HT-29 (cell line): Measurements from ENCODE around the gene ALDH1B1. TPM values are rescaled to one million over a fixed set of nuclear protein-coding genes. Genes with fewer than 3 reads are reported as not detected.

Experiments used
- DNase-seq: peaks from one replicate; pipeline ENCODE4 v3.0.0-alpha.2; 2015; ENCODE audit warnings: low spot score
- total RNA-seq: library from RNA; depleted of rRNA; stranded (reverse); fragments of >200 nt; shearing (Covaris generic); gene quantifications from 2 replicates; pipeline ENCODE4 v1.2.3, GENCODE V29; 2014; rRNA removed

Gene ALDH1B1
- total RNA-seq, 1 experiment from 2014 or later: 16.0 TPM

GRCh38 chr9:38439916-38440301 lies 47.4 kb downstream of the ALDH1B1 start:
- DNase-seq: no peak

- no peak for DNase-seq
Measured at GRCh38 chr9:38440516-38440915, 48.0 kb downstream of the ALDH1B1 start.

- DNase-seq: no peak
Measured at GRCh38 chr9:38441347-38442085, 49.0 kb downstream of the ALDH1B1 start.

- no peak for DNase-seq
Measured at GRCh38 chr9:38442473-38443096, 50.1 kb downstream of the ALDH1B1 start.

DNA sequence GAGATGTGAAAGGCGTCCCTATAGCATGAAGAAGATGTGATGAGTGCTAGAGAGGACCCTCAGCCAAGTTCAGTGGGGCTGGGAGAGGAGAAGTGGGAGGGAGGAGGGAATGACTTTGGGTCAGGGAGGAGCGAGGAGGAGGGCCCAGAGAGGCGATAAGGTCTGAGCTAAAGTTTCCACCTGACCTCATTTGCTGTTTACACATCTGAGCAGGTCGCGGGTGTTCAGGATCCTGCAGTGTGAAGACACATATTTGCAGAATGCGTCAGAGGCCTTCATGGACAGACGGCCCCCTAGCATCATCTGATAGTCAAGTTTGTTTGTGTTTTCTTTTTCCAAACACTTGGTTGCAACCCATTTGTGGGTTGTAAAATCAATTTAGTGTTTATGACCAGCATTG lies 50.7 kb downstream of the ALDH1B1 start:
- DNase-seq: peak; percentile 27

DNA sequence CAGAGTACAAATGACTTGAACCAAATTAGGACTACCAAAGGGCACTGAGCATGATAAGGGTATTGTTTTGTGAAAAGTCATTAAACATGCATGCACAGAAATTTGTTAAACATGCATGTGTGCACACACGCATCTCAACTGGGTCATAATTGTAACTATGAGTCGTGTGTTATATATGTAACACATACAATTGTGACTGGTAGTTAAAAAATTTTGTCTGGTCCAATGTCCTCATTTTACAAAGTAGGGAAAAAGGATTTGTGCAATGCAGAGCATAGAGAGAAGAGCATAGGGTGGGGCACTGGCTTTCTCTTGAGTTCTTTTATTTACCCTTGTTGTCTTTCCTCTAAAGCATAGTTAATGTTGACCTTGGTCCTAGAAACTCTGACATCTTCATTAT lies 51.1 kb downstream of the ALDH1B1 start:
- DNase-seq: no peak

GRCh38 chr9:38445154-38446043 lies 52.9 kb downstream of the ALDH1B1 start:
- no peak for DNase-seq

DNA sequence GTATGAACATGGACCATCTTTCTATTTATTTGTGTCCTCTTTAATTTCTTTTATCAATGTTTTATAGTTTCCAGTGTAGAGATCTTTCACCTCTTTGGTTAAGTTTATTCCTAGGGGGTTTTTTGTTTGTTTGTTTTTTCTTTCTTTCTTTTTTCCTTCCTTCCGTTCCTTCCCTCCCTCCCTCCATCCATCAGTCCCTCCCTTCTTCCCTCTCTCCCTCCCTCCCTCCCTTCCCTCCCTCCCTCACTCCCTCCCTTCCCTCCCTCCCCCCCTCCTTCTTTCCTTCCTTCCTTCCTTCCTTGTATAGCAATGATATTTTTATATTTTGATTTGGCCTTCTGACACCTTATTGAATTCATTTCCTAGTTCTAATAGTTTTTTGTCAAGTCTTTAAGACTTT lies 55.2 kb downstream of the ALDH1B1 start:
- no peak for DNase-seq

Other genes starting within 250 kb of the ALDH1B1 start
- gene IGFBPL1, start 31.8 kb downstream of the ALDH1B1 start, total RNA-seq: not detected in 2 replicates
- 1.3 and 1.9 TPM in 2 replicates for gene ANKRD18A, start 227.9 kb downstream of the ALDH1B1 start, total RNA-seq